Ecto neural progenitor cell (in vitro differentiated cells): Measurements from ENCODE around the gene SLC38A9.
"Not testable (repeated sequence)": the region's sequence is repeated elsewhere in the genome, so short reads cannot be mapped to it uniquely, and the experiment has no call there.

Source experiments
- DNase-seq: peaks from one replicate; pipeline ENCODE4 v3.0.0-alpha.2; 2018; ENCODE audit warnings: low spot score

SLC38A9 gene

GRCh38 chr5:55712023-55712859 lies at the start of gene SLC38A9:
Gene SLC38A9, minus strand, starts transcription at chr5:55712324. Its CDS starts 14,366 bp downstream, at chr5:55697958.
- DNase-seq: peak; percentile 96

GRCh38 chr5:55761721-55762120 lies 49.6 kb upstream of the SLC38A9 start:
- DNase-seq: not testable (repeated sequence)

GRCh38 chr5:55758714-55759113 lies 46.6 kb upstream of the SLC38A9 start:
- no peak for DNase-seq

GRCh38 chr5:55758231-55758630 lies 46.1 kb upstream of the SLC38A9 start:
- DNase-seq: no peak

GRCh38 chr5:55750499-55750898 lies 38.4 kb upstream of the SLC38A9 start:
- no peak for DNase-seq

- DNase-seq: no peak
Observed at GRCh38 chr5:55750063-55750462, 37.9 kb upstream of the SLC38A9 start.

GRCh38 chr5:55749387-55749786 lies 37.3 kb upstream of the SLC38A9 start:
- DNase-seq: no peak

- no peak for DNase-seq
Observed at GRCh38 chr5:55747778-55748318, 35.7 kb upstream of the SLC38A9 start.

- no peak for DNase-seq
Observed at GRCh38 chr5:55742778-55743177, 30.7 kb upstream of the SLC38A9 start.

GRCh38 chr5:55737793-55738192 lies 25.7 kb upstream of the SLC38A9 start, which contains the start of gene DDX4:
Gene DDX4, plus strand, starts transcription at chr5:55738061. Its CDS starts 903 bp downstream, at chr5:55738964.
- no peak for DNase-seq

GRCh38 chr5:55734658-55735057 lies 22.5 kb upstream of the SLC38A9 start:
- no peak for DNase-seq

GRCh38 chr5:55732585-55732984 lies 20.5 kb upstream of the SLC38A9 start:
- no peak for DNase-seq

- no peak for DNase-seq
Observed at GRCh38 chr5:55731848-55732247, 19.7 kb upstream of the SLC38A9 start.

- no peak for DNase-seq
Observed at GRCh38 chr5:55724281-55724680, 12.2 kb upstream of the SLC38A9 start.

GRCh38 chr5:55720188-55720703 lies 8.1 kb upstream of the SLC38A9 start:
- no peak for DNase-seq

- DNase-seq: not testable (repeated sequence)
Observed at GRCh38 chr5:55719026-55719425, 6.9 kb upstream of the SLC38A9 start.

- DNase-seq: no peak
Observed at GRCh38 chr5:55715519-55716078, 3.5 kb upstream of the SLC38A9 start.

- no peak for DNase-seq
Observed at GRCh38 chr5:55714749-55715148, 2.6 kb upstream of the SLC38A9 start.

- DNase-seq: no peak
Observed at GRCh38 chr5:55714339-55714738, 2.2 kb upstream of the SLC38A9 start.

GRCh38 chr5:55713871-55714270 lies 1.7 kb upstream of the SLC38A9 start:
- DNase-seq: no peak

GRCh38 chr5:55711507-55712022 lies 559 bp downstream of the SLC38A9 start:
- no peak for DNase-seq

- DNase-seq: no peak
Observed at GRCh38 chr5:55708732-55709131, 3.4 kb downstream of the SLC38A9 start.

- DNase-seq: no peak
Observed at GRCh38 chr5:55706230-55706629, 5.9 kb downstream of the SLC38A9 start.
